ENCODE data around the gene NT5C3A.
A peak's percentile ranks its signal among the peaks of the same experiment; 100 is the strongest.
"Not testable (repeated sequence)": the region's sequence is repeated elsewhere in the genome, so short reads cannot be mapped to it uniquely, and the experiment has no call there.

The NT5C3A gene

GRCh38 chr7:33062023-33062781 is at the start of gene NT5C3A:
NT5C3A (minus strand) TSS chr7:33062776; CDS start chr7:33062705, 71 bp downstream.
- DNase-seq (ENCODE audit: low read depth in 2 of 2) = peak; percentile 17 to 22

- no peak for DNase-seq (ENCODE audit: low read depth in 2 of 2)
These were observed 49.0 kb upstream of the NT5C3A start for GRCh38 chr7:33111614-33112013.

GRCh38 chr7:33109758-33110238 is 47.2 kb upstream of the NT5C3A start:
- no peak for DNase-seq (ENCODE audit: low read depth in 2 of 2)

GRCh38 chr7:33109005-33109757 is 46.6 kb upstream of the NT5C3A start, which contains the start of gene RP9:
RP9 (minus strand) TSS chr7:33109404; CDS start chr7:33109372, 32 bp downstream.
- DNase-seq (ENCODE audit: low read depth in 2 of 2) = peak; percentile 60 to 63

GRCh38 chr7:33108554-33109004 is 46.0 kb upstream of the NT5C3A start:
- peak in 1 of 2 donors; percentile 18 for DNase-seq (ENCODE audit: low read depth in 2 of 2)

- peak in 1 of 2 donors; percentile 11 for DNase-seq (ENCODE audit: low read depth in 2 of 2)
These were observed 44.8 kb upstream of the NT5C3A start for GRCh38 chr7:33107136-33108066.

- DNase-seq (ENCODE audit: low read depth in 2 of 2) = no peak
These were observed 39.3 kb upstream of the NT5C3A start for GRCh38 chr7:33101906-33102305.

- DNase-seq (ENCODE audit: low read depth in 2 of 2) = no peak
These were observed 38.2 kb upstream of the NT5C3A start for GRCh38 chr7:33100770-33101169.

GRCh38 chr7:33099154-33099940 is 36.8 kb upstream of the NT5C3A start:
- DNase-seq (ENCODE audit: low read depth in 2 of 2) = no peak

GRCh38 chr7:33094745-33095275 is 32.2 kb upstream of the NT5C3A start:
- not testable (repeated sequence) for DNase-seq (ENCODE audit: low read depth in 2 of 2)

GRCh38 chr7:33093266-33093665 is 30.7 kb upstream of the NT5C3A start:
- no peak for DNase-seq (ENCODE audit: low read depth in 2 of 2)

- no peak for DNase-seq (ENCODE audit: low read depth in 2 of 2)
These were observed 29.1 kb upstream of the NT5C3A start for GRCh38 chr7:33091641-33092191.

GRCh38 chr7:33091111-33091531 is 28.5 kb upstream of the NT5C3A start:
- no peak for DNase-seq (ENCODE audit: low read depth in 2 of 2)

GRCh38 chr7:33089142-33089541 is 26.6 kb upstream of the NT5C3A start:
- DNase-seq (ENCODE audit: low read depth in 2 of 2) = no peak

- DNase-seq (ENCODE audit: low read depth in 2 of 2) = no peak
These were observed 25.3 kb upstream of the NT5C3A start for GRCh38 chr7:33087858-33088257.

GRCh38 chr7:33087356-33087755 is 24.8 kb upstream of the NT5C3A start:
- no peak for DNase-seq (ENCODE audit: low read depth in 2 of 2)

GRCh38 chr7:33079763-33080690 is 17.5 kb upstream of the NT5C3A start:
- no peak for DNase-seq (ENCODE audit: low read depth in 2 of 2)

- DNase-seq (ENCODE audit: low read depth in 2 of 2) = no peak
These were observed 16.5 kb upstream of the NT5C3A start for GRCh38 chr7:33079096-33079495.

- DNase-seq (ENCODE audit: low read depth in 2 of 2) = no peak
These were observed 14.2 kb upstream of the NT5C3A start for GRCh38 chr7:33076737-33077136.

Data from activated CD4-positive, alpha-beta T cell treated with anti-CD3 and anti-CD28 coated beads for 24 hours (primary cell).